ENCODE results near the gene CERS2. TPM values are rescaled to one million over a fixed set of nuclear protein-coding genes. Genes with fewer than 3 reads are reported as not detected.

CERS2 gene
- total RNA-seq, 2 donors from 2014 or later, result 102 to 122 TPM

- DNase-seq (ENCODE audit: low spot score), result no peak
- TF ChIP-seq CTCF (IDR thresholded peaks at IDR 0.05), result no peak
- H3K4me1 ChIP-seq (ENCODE audit: control insufficient read depth in 1 of 2, low read depth in 2 of 2), result no peaks in the 10 kb centered on the region
- peaks cover 88% of the 10 kb centered on the region for H3K36me3 ChIP-seq
- no peaks in the 10 kb centered on the region for H3K9me3 ChIP-seq
- H3K4me3 ChIP-seq, result no peak overlapping the region
- no peaks in the 10 kb centered on the region for H3K27me3 ChIP-seq (replicated peaks; ENCODE audit: insufficient read depth)
- no peak for ATAC-seq (ENCODE audit: insufficient number of reproducible peaks, low FRiP score, low read depth)
- H3K27ac ChIP-seq, result no peak overlapping the region
These were observed 10.5 kb downstream of the CERS2 start for GRCh38 chr1:150964164-150964489.

GRCh38 chr1:150963321-150964163 lies 11.1 kb downstream of the CERS2 start:
- Histone ChIP-seq H3K36me3 (peaks cover 86% of the 10 kb centered on the region), H3K9me3 (no peaks in the 10 kb centered on the region), H3K4me3 (no peak overlapping the region), H3K27ac (no peak overlapping the region), H3K4me1 (ENCODE audit: control insufficient read depth in 1 of 2, low read depth in 2 of 2) (no peaks in the 10 kb centered on the region), H3K27me3 (replicated peaks; ENCODE audit: insufficient read depth) (no peaks in the 10 kb centered on the region)
- TF ChIP-seq CTCF (IDR thresholded peaks at IDR 0.05), result no peak
- ATAC-seq (ENCODE audit: insufficient number of reproducible peaks, low FRiP score, low read depth), result no peak
- DNase-seq (ENCODE audit: low spot score), result no peak

- DNase-seq (ENCODE audit: low spot score) (no peak), ATAC-seq (ENCODE audit: insufficient number of reproducible peaks, low FRiP score, low read depth) (no peak)
- Histone ChIP-seq H3K27me3 (replicated peaks; ENCODE audit: insufficient read depth) (no peaks in the 10 kb centered on the region), H3K9me3 (no peaks in the 10 kb centered on the region), H3K4me3 (no peak overlapping the region), H3K4me1 (ENCODE audit: control insufficient read depth in 1 of 2, low read depth in 2 of 2) (no peaks in the 10 kb centered on the region), H3K27ac (no peak overlapping the region), H3K36me3 (peaks cover 72% of the 10 kb centered on the region)
- no peak for TF ChIP-seq CTCF (IDR thresholded peaks at IDR 0.05)
These were observed 12.9 kb downstream of the CERS2 start for GRCh38 chr1:150961756-150962155.

- H3K9me3 ChIP-seq, result no peaks in the 10 kb centered on the region
- no peak for TF ChIP-seq CTCF (IDR thresholded peaks at IDR 0.05)
- DNase-seq (ENCODE audit: low spot score) (no peak), ATAC-seq (ENCODE audit: insufficient number of reproducible peaks, low FRiP score, low read depth) (no peak)
- no peaks in the 10 kb centered on the region for H3K27me3 ChIP-seq (replicated peaks; ENCODE audit: insufficient read depth)
- H3K27ac ChIP-seq, result no peak overlapping the region
- H3K4me1 ChIP-seq (ENCODE audit: control insufficient read depth in 1 of 2, low read depth in 2 of 2), result no peaks in the 10 kb centered on the region
- no peak overlapping the region for H3K4me3 ChIP-seq
- H3K36me3 ChIP-seq, result peaks cover 62% of the 10 kb centered on the region
These were observed 14.0 kb downstream of the CERS2 start for GRCh38 chr1:150960646-150961045.

GRCh38 chr1:150957666-150958065 lies 17.0 kb downstream of the CERS2 start:
- no peak for TF ChIP-seq CTCF (IDR thresholded peaks at IDR 0.05)
- Histone ChIP-seq H3K4me1 (ENCODE audit: control insufficient read depth in 1 of 2, low read depth in 2 of 2) (no peaks in the 10 kb centered on the region), H3K27ac (no peak overlapping the region), H3K9me3 (no peaks in the 10 kb centered on the region), H3K36me3 (peaks cover 50% of the 10 kb centered on the region), H3K4me3 (no peak overlapping the region), H3K27me3 (replicated peaks; ENCODE audit: insufficient read depth) (no peaks in the 10 kb centered on the region)
- DNase-seq (ENCODE audit: low spot score) (no peak), ATAC-seq (ENCODE audit: insufficient number of reproducible peaks, low FRiP score, low read depth) (no peak)

Data from thoracic aorta (tissue), 2 donors.